HG02885 (cell line): ENCODE results near the gene MZB1.
A peak's percentile ranks its signal among the peaks of the same experiment; 100 is the strongest.
"Not testable (repeated sequence)": the region's sequence is repeated elsewhere in the genome, so short reads cannot be mapped to it uniquely, and the experiment has no call there.

Experiments used
- ATAC-seq: cut with Tn5 transposase; IDR thresholded peaks from one replicate; pipeline ENCODE4 v1.9.1; 2021; ENCODE audit warnings: mild to moderate bottlenecking; ENCODE audit not compliant: unreplicated experiment, poor library complexity

Gene MZB1

GRCh38 chr5:139410993-139411828 is 21.5 kb upstream of the MZB1 start:
- no peak for ATAC-seq

- no peak for ATAC-seq
Observed at GRCh38 chr5:139410121-139410992, 20.6 kb upstream of the MZB1 start.

GRCh38 chr5:139409116-139409515 is 19.4 kb upstream of the MZB1 start:
- not testable (repeated sequence) for ATAC-seq

- no peak for ATAC-seq
Observed at GRCh38 chr5:139408191-139408590, 18.5 kb upstream of the MZB1 start.

GRCh38 chr5:139407517-139407916 is 17.8 kb upstream of the MZB1 start:
- ATAC-seq: no peak

GRCh38 chr5:139406963-139407362 is 17.2 kb upstream of the MZB1 start:
- no peak for ATAC-seq

- ATAC-seq: no peak
Observed at GRCh38 chr5:139404484-139404840, 14.7 kb upstream of the MZB1 start.

GRCh38 chr5:139403787-139404483 is 14.2 kb upstream of the MZB1 start, which contains the start of gene SPATA24:
Gene SPATA24 (minus strand): TSS chr5:139404089. CDS start chr5:139404060, 29 bp downstream.
- peak; percentile 80 for ATAC-seq

GRCh38 chr5:139403418-139403786 is 13.7 kb upstream of the MZB1 start:
- ATAC-seq: no peak

GRCh38 chr5:139402561-139403158 is 12.9 kb upstream of the MZB1 start:
- no peak for ATAC-seq

GRCh38 chr5:139401546-139401945 is 11.8 kb upstream of the MZB1 start:
- ATAC-seq: no peak

GRCh38 chr5:139399501-139400121 is 9.9 kb upstream of the MZB1 start:
- peak; percentile 29 for ATAC-seq

GRCh38 chr5:139397921-139398320 is 8.2 kb upstream of the MZB1 start:
- no peak for ATAC-seq

- ATAC-seq: no peak
Observed at GRCh38 chr5:139396691-139397090, 7.0 kb upstream of the MZB1 start.

- no peak for ATAC-seq
Observed at GRCh38 chr5:139395844-139396640, 6.3 kb upstream of the MZB1 start.

- no peak for ATAC-seq
Observed at GRCh38 chr5:139394654-139395566, 5.2 kb upstream of the MZB1 start, which contains the start of gene PROB1. Gene PROB1 (minus strand): TSS chr5:139395104. CDS start chr5:139395081, 23 bp downstream.

GRCh38 chr5:139394123-139394653 is 4.5 kb upstream of the MZB1 start:
- peak; percentile 17 for ATAC-seq
